Mucosa of stomach (tissue), 1 donor: ENCODE results near the gene ALOX5AP.

Experiments used
- H3K27me3 ChIP-seq: one replicate; pipeline ENCODE4 v1.7.0; 2013; ENCODE audit warnings: mild to moderate bottlenecking, low read length; ENCODE audit not compliant: control insufficient read depth, insufficient read depth
- H3K36me3 ChIP-seq: one replicate; pipeline ENCODE4 v1.7.0; 2013; ENCODE audit warnings: low read length; ENCODE audit not compliant: control insufficient read depth, insufficient read depth
- H3K4me1 ChIP-seq: one replicate; pipeline ENCODE4 v1.7.0; 2013; ENCODE audit warnings: mild to moderate bottlenecking, low read length; ENCODE audit not compliant: control insufficient read depth, insufficient read depth
- H3K4me3 ChIP-seq: one replicate; pipeline ENCODE4 v1.7.0; 2013; ENCODE audit warnings: low read length
- H3K9ac ChIP-seq: one replicate; pipeline ENCODE4 v1.7.0; 2013; ENCODE audit warnings: mild to moderate bottlenecking, low read length, moderate library complexity
- H3K9me3 ChIP-seq: one replicate; pipeline ENCODE4 v1.7.0; 2013; ENCODE audit warnings: mild to moderate bottlenecking, low read length, moderate library complexity; ENCODE audit not compliant: control insufficient read depth
- donor health status: Pancreatic carcinoma.

Gene ALOX5AP

DNA sequence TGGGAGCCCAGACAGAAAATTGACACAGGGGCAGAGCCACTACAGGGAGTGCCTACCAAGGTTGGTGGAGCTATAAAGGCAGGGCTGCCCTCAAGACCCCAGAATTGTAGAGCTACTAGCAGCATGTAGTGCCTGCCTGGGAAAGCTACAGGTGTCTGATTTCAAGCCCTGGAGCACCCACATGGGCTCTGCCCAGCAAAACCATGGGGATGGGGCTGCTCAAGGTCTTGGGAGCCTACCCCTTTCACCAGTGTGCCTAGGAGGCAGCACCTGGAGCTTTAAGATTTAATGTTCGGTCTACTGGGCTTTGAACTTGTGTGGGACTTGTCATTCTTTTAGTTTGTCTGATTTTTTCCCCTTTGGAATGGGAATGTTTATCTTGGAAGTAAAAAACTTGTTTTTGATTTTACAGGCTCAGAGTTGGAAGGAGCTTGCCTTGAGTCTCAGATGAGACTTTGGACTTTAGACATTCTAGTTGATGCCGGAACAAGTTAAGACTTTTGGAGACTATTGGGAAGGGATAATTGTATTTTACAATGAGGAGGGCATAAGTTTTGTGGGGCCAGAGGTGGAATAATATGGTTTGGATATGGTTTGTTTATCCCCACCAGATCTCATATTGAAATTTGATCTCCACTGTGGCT, 45.1 kb downstream of the ALOX5AP start:
- H3K4me1 ChIP-seq, result no peaks in the 10 kb centered on the region

DNA sequence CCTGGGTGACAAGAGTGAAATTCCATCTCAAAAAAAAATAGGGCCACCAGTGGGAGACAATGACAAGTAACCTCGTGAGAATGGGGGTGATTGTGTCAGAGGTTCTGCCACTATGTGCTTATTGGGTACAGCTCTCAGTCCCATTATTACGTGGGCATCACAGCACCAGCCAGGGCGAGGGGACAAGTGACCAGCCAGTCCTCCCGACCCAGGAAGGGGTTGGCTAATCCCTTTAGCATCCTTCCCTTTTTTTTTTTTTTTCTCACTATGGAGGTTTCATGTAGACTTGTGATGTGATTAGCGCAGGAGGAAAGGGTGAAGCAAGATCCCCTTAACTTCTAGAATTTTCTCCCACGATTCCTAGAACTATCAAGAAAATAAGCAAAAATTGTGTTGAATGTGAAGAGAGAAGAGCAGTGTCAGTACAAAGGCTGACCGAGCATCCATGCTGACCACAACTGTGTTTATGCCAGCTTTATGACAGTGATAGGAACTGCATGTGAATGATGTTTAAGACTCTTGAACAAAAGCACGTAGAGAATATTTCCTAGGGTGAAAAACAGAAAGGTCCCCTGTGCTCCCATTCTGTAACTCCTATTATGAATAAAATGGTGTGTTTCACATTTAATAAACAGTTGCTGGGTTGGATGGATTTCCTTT, 50.0 kb downstream of the ALOX5AP start:
- no peak overlapping the region for H3K9ac ChIP-seq
- no peaks in the 10 kb centered on the region for H3K27me3 ChIP-seq
- no peaks in the 10 kb centered on the region for H3K4me1 ChIP-seq
- no peak overlapping the region for H3K4me3 ChIP-seq
- H3K36me3 ChIP-seq, result no peaks in the 10 kb centered on the region
- no peaks in the 10 kb centered on the region for H3K9me3 ChIP-seq

More for the DNA sequence above, 45.1 kb downstream of the ALOX5AP start:
- no peaks in the 10 kb centered on the region for H3K27me3 ChIP-seq
- H3K9ac ChIP-seq, result no peak overlapping the region
- H3K36me3 ChIP-seq, result no peaks in the 10 kb centered on the region
- H3K4me3 ChIP-seq, result no peak overlapping the region
- H3K9me3 ChIP-seq, result no peaks in the 10 kb centered on the region

DNA sequence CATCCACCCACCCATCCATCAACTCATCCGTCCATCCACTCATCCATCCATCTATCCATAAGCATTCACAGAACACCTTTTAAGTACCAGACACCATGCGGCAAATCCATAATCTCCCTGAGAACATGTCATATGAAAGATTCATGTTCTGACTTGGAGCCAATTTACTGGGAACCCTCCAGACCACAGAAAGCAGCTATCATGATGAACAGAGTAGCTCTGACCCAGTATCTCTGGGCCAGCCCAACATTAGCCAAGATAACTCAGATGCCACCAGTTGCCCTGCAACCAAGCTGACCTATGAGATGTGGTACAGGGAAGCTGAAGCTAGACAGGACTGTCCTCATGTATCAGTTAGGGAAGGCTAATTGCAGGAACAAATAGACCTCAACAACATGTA, 51.3 kb downstream of the ALOX5AP start:
- Histone ChIP-seq H3K9ac (no peak overlapping the region), H3K4me1 (no peaks in the 10 kb centered on the region), H3K4me3 (no peak overlapping the region), H3K27me3 (no peaks in the 10 kb centered on the region), H3K36me3 (no peaks in the 10 kb centered on the region), H3K9me3 (no peaks in the 10 kb centered on the region)

DNA sequence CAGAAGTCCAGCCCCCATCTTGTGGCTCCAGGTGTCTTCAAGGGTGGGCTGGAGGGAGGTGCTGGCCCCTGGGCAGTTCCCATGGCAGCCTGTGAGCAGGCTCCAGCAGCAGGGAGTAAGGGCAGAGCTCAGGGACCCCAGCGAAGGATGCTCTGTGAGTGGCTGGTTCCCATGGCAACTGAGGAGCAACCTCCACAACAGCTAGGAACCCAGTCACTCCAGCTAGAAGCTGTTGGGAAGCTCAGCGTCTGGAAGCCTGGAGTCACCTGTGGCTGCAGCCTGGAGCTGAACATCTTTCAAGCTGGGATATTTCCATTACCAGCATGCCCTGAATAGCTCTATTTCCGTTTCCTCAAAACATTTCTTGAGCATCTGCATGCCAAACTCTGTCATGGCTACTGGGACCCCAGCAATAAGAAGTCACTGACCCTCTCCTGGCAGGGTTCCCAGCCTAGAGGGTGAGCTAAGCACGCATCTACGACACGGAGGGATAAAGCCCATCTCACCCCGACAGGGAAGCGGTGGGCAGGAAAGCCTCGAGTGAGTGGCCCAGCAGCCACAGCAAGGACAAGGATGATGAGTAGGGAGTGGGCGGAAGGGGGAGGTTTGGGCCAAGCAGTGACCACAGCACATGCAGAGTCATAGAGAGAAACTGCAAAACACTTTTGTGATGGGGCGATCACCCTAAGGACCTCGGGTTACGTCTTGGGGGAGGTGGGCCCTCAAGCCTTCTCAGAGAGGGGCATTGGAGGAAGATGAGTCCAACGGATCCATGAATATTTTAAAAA, 52.6 kb downstream of the ALOX5AP start:
- peaks cover 4% of the 10 kb centered on the region for H3K4me1 ChIP-seq
- no peaks in the 10 kb centered on the region for H3K9me3 ChIP-seq
- no peak overlapping the region for H3K4me3 ChIP-seq
- no peaks in the 10 kb centered on the region for H3K36me3 ChIP-seq
- H3K27me3 ChIP-seq, result no peaks in the 10 kb centered on the region
- no peak overlapping the region for H3K9ac ChIP-seq

GRCh38 chr13:30789166-30789862, 54.0 kb downstream of the ALOX5AP start:
- H3K36me3 ChIP-seq, result no peaks in the 10 kb centered on the region
- no peaks in the 10 kb centered on the region for H3K27me3 ChIP-seq
- H3K9me3 ChIP-seq, result no peaks in the 10 kb centered on the region

DNA sequence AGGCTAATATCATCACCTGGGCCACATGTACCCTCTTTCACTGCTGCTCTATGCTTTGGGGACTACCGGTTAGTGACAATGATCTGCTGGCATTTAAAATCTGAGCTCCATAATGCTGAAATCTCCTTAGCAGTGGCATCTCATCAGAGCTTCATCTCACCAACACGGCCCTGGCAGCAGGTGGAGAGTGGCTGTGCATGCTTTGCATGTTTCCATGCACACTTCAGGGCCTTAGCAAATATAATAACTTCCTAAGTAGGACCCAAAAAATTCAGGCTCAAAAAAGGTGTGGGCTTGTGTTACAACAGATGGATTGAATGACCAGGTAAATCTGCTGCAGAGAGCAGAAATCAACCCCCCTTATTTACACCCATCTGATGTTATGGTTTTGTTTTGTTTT, 55.2 kb downstream of the ALOX5AP start:
- Histone ChIP-seq H3K27me3 (no peaks in the 10 kb centered on the region), H3K4me3 (no peak overlapping the region), H3K36me3 (no peaks in the 10 kb centered on the region), H3K4me1 (peaks cover 5% of the 10 kb centered on the region), H3K9me3 (no peaks in the 10 kb centered on the region), H3K9ac (no peak overlapping the region)

More at GRCh38 chr13:30789166-30789862, 54.0 kb downstream of the ALOX5AP start:
- Histone ChIP-seq H3K4me1 (peaks cover 5% of the 10 kb centered on the region), H3K4me3 (no peak overlapping the region), H3K9ac (no peak overlapping the region)

GRCh38 chr13:30791354-30792001, 56.1 kb downstream of the ALOX5AP start:
- H3K9ac ChIP-seq, result no peak overlapping the region
- H3K27me3 ChIP-seq, result no peaks in the 10 kb centered on the region
- H3K36me3 ChIP-seq, result no peaks in the 10 kb centered on the region
- peaks cover 12% of the 10 kb centered on the region for H3K4me1 ChIP-seq
- no peak overlapping the region for H3K4me3 ChIP-seq
- H3K9me3 ChIP-seq, result no peaks in the 10 kb centered on the region

- H3K4me1 ChIP-seq, result peaks cover 21% of the 10 kb centered on the region
- H3K4me3 ChIP-seq, result no peak overlapping the region
- no peaks in the 10 kb centered on the region for H3K9me3 ChIP-seq
- H3K36me3 ChIP-seq, result no peaks in the 10 kb centered on the region
- H3K9ac ChIP-seq, result no peak overlapping the region
- H3K27me3 ChIP-seq, result no peaks in the 10 kb centered on the region
Measured at GRCh38 chr13:30792285-30793000, 57.1 kb downstream of the ALOX5AP start.

GRCh38 chr13:30796132-30796572, 60.8 kb downstream of the ALOX5AP start:
- Histone ChIP-seq H3K4me1 (peaks cover 24% of the 10 kb centered on the region), H3K4me3 (no peak overlapping the region), H3K9me3 (no peaks in the 10 kb centered on the region), H3K27me3 (no peaks in the 10 kb centered on the region), H3K9ac (no peak overlapping the region), H3K36me3 (no peaks in the 10 kb centered on the region)

GRCh38 chr13:30796631-30797601, 61.6 kb downstream of the ALOX5AP start:
- H3K27me3 ChIP-seq, result no peaks in the 10 kb centered on the region
- no peak overlapping the region for H3K9ac ChIP-seq
- no peaks in the 10 kb centered on the region for H3K9me3 ChIP-seq
- H3K36me3 ChIP-seq, result no peaks in the 10 kb centered on the region
- peaks cover 24% of the 10 kb centered on the region for H3K4me1 ChIP-seq
- H3K4me3 ChIP-seq, result no peak overlapping the region
